ENCODE results near the gene ZNF708. TPM values are rescaled to one million over a fixed set of nuclear protein-coding genes. Genes with fewer than 3 reads are reported as not detected.

The ZNF708 gene
- total and polyA plus RNA-seq, 9 of the 15 experiments (the other 6 are each of a cell fraction or from before 2014, with no cell fraction given) = 2.9 to 11.9 (median 6.7) TPM

DNA sequence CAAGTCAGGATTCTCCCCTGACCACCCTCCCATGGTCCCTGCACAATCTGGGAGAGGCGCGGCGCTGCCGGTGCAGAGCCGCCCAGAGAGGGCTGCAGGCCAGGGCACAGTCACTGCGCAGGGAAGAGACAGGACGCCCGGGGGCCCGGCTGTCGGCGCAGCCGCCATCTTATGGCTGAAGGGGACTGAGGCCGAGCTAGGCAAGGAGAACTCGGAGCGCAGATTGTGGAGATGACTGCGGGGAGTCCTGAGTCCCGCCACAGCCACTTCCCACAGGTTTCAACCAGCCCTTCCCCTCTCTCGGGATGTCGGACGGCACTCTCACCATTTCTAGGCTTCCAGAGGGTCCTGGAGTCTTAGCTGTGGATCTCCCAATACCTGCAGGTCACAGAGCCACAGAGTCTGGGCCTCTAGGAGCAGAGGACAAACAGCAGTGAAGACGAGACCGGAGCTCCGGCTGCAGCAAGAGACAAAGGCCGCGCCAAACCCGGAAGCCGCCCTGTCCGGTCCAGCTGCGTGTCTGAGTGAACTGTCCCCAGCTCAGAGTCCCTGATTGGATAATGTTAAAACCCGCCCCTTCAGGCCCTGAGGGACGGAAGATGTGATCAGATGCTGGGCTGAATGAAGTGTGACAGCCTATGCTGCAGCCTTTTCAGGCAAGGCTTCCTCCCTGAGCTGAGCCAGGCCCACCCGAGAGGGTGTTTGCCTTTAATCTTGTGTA lies at the start of gene ZNF708 (continued):
- TF ChIP-seq, protein P1, sequence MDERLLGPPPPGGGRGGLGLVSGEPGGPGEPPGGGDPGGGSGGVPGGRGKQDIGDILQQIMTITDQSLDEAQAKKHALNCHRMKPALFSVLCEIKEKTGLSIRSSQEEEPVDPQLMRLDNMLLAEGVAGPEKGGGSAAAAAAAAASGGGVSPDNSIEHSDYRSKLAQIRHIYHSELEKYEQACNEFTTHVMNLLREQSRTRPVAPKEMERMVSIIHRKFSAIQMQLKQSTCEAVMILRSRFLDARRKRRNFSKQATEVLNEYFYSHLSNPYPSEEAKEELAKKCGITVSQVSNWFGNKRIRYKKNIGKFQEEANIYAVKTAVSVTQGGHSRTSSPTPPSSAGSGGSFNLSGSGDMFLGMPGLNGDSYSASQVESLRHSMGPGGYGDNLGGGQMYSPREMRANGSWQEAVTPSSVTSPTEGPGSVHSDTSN (CRISPR knock-in tag; IDR thresholded peaks at IDR 0.05; ENCODE audit: low read depth) = no peak
- TF ChIP-seq, protein P1 (tag; conservative IDR thresholded peaks at IDR 0.05; ENCODE audit: low read depth) = 0 out of 2 replicates have a peak, but pooled peaks have one; percentile 23
- no peak for TF ChIP-seq KDM4B (IDR thresholded peaks at IDR 0.05; ENCODE audit: borderline replicate concordance in 2 of 2, low read depth in 1 of 2)
- TF ChIP-seq RBM14 (IDR thresholded peaks at IDR 0.05; ENCODE audit: borderline replicate concordance, insufficient read depth, low read depth, low read length) = no peak
- no peak for TF ChIP-seq ZNF134 (CRISPR knock-in tag; conservative IDR thresholded peaks at IDR 0.05)
- TF ChIP-seq TRIM24 (IDR thresholded peaks at IDR 0.05) = no peak
- TF ChIP-seq, protein P2, sequence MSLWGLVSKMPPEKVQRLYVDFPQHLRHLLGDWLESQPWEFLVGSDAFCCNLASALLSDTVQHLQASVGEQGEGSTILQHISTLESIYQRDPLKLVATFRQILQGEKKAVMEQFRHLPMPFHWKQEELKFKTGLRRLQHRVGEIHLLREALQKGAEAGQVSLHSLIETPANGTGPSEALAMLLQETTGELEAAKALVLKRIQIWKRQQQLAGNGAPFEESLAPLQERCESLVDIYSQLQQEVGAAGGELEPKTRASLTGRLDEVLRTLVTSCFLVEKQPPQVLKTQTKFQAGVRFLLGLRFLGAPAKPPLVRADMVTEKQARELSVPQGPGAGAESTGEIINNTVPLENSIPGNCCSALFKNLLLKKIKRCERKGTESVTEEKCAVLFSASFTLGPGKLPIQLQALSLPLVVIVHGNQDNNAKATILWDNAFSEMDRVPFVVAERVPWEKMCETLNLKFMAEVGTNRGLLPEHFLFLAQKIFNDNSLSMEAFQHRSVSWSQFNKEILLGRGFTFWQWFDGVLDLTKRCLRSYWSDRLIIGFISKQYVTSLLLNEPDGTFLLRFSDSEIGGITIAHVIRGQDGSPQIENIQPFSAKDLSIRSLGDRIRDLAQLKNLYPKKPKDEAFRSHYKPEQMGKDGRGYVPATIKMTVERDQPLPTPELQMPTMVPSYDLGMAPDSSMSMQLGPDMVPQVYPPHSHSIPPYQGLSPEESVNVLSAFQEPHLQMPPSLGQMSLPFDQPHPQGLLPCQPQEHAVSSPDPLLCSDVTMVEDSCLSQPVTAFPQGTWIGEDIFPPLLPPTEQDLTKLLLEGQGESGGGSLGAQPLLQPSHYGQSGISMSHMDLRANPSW (CRISPR knock-in tag; IDR thresholded peaks at IDR 0.05) = no peak
- TF ChIP-seq FOXP1 (CRISPR knock-in tag; IDR thresholded peaks at IDR 0.05) = no peak
- TF ChIP-seq, protein P3, sequence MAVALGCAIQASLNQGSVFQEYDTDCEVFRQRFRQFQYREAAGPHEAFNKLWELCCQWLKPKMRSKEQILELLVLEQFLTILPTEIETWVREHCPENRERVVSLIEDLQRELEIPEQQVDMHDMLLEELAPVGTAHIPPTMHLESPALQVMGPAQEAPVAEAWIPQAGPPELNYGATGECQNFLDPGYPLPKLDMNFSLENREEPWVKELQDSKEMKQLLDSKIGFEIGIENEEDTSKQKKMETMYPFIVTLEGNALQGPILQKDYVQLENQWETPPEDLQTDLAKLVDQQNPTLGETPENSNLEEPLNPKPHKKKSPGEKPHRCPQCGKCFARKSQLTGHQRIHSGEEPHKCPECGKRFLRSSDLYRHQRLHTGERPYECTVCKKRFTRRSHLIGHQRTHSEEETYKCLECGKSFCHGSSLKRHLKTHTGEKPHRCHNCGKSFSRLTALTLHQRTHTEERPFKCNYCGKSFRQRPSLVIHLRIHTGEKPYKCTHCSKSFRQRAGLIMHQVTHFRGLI (CRISPR knock-in tag; IDR thresholded peaks at IDR 0.05) = no peak
- TF ChIP-seq NR4A1 (CRISPR knock-in tag; IDR thresholded peaks at IDR 0.05) = no peak
- TF ChIP-seq NR4A1 (tag; IDR thresholded peaks at IDR 0.05) = no peak
- no peak for TF ChIP-seq PTTG1 (tag; IDR thresholded peaks at IDR 0.05; ENCODE audit: low read depth)
- TF ChIP-seq RBM17 (IDR thresholded peaks at IDR 0.05; ENCODE audit: borderline replicate concordance, low read depth, low read length) = no peak
- no peak for TF ChIP-seq NR3C1 (CRISPR knock-in tag; IDR thresholded peaks at IDR 0.05)
- TF ChIP-seq GATAD2B (IDR thresholded peaks at IDR 0.05; ENCODE audit: borderline replicate concordance) = no peak
- TF ChIP-seq RBBP5 (IDR thresholded peaks at IDR 0.05; ENCODE audit: borderline replicate concordance, insufficient read depth, low read length, poor library complexity, severe bottlenecking) = peak; percentile 85
- TF ChIP-seq PHB (CRISPR knock-in tag; IDR thresholded peaks at IDR 0.05) = no peak
- peak; percentile 83 for TF ChIP-seq POLR2G (IDR thresholded peaks at IDR 0.05; ENCODE audit: low read depth, low read length)
- TF ChIP-seq ZFPM2 (CRISPR knock-in tag; IDR thresholded peaks at IDR 0.05) = no peak
- TF ChIP-seq, protein P4, sequence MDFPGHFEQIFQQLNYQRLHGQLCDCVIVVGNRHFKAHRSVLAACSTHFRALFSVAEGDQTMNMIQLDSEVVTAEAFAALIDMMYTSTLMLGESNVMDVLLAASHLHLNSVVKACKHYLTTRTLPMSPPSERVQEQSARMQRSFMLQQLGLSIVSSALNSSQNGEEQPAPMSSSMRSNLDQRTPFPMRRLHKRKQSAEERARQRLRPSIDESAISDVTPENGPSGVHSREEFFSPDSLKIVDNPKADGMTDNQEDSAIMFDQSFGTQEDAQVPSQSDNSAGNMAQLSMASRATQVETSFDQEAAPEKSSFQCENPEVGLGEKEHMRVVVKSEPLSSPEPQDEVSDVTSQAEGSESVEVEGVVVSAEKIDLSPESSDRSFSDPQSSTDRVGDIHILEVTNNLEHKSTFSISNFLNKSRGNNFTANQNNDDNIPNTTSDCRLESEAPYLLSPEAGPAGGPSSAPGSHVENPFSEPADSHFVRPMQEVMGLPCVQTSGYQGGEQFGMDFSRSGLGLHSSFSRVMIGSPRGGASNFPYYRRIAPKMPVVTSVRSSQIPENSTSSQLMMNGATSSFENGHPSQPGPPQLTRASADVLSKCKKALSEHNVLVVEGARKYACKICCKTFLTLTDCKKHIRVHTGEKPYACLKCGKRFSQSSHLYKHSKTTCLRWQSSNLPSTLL (IDR thresholded peaks at IDR 0.05) = no peak

Measured in K562 (cell line).